Measurements from ENCODE around the gene BAG5.

The BAG5 gene

DNA sequence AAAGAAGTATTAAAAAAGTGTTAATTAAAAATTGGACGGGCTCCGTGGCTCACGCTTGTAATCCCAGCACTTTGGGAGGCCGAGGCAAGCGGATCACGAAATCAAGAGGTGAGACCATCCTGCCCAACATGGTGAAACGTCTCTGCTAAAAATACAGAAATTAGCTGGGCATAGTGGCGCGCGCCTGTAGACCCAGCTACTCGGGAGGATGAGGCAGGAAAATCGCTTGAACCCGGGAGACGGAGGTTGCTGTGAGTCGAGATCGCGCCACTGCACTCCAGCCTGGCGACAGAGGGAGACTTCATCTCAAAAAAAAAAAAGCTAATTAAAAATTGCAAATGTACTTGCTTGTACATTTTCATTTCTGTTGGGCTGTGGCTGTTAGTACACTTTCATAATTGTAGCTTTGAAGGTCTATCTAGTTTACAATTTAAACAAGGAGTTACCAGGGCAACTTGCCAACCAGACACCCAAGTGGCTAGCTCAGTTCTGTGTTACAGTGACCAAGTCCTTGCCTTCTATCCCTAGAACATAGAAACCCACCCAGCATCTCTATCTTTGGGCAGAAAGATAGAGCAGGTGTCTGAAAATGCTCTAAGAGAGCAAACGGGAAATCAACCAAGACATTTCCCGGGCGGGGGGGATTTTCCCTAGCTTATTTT, 1.5 kb upstream of the BAG5 start:
- no peak for DNase-seq (ENCODE audit: low read depth)
- peak overlapping the region; percentile 97 for H3K4me3 ChIP-seq (ENCODE audit: low read depth, low read length)
- TF ChIP-seq, protein P1, sequence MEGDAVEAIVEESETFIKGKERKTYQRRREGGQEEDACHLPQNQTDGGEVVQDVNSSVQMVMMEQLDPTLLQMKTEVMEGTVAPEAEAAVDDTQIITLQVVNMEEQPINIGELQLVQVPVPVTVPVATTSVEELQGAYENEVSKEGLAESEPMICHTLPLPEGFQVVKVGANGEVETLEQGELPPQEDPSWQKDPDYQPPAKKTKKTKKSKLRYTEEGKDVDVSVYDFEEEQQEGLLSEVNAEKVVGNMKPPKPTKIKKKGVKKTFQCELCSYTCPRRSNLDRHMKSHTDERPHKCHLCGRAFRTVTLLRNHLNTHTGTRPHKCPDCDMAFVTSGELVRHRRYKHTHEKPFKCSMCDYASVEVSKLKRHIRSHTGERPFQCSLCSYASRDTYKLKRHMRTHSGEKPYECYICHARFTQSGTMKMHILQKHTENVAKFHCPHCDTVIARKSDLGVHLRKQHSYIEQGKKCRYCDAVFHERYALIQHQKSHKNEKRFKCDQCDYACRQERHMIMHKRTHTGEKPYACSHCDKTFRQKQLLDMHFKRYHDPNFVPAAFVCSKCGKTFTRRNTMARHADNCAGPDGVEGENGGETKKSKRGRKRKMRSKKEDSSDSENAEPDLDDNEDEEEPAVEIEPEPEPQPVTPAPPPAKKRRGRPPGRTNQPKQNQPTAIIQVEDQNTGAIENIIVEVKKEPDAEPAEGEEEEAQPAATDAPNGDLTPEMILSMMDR (conservative IDR thresholded peaks at IDR 0.05; ENCODE audit: low read depth, low read length), result no peak

DNA sequence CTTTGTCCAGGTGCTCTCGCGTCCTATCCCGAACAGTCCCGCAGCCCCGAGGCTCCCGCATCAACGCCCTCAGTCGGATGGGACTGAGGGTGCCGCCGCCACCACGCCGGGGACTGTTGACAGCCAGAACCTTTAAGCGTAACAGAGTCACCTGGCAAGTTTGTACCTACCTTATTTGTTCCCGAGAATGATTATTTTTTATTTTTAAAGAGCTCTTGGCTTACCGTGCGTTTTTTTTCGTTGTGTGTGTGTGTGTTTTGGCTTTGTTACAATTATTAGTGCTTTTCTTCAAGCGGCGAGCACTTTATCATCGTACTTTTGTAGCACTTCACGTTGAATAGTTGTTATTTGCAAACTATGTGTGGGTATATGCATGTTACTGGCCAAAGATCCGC, 766 bp upstream of the BAG5 start:
- H3K4me3 ChIP-seq (ENCODE audit: low read depth, low read length), result peak overlapping the region; percentile 97
- DNase-seq (ENCODE audit: low read depth), result no peak
- TF ChIP-seq, protein P1 (conservative IDR thresholded peaks at IDR 0.05; ENCODE audit: low read depth, low read length), result no peak

DNA sequence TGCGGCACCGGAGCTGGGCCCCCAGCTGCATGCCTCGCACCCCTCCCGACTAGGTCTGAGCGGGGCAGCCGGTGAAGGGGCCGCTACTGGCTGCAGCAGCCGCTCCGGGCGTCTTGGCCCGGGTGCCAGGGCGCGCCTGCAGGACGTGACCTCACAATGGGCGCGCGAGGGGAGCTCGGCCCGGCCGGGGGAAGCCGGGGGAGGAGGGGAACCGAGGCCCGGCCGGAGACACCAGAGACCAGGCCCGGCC, 353 bp downstream of the BAG5 start:
- TF ChIP-seq, protein P1 (conservative IDR thresholded peaks at IDR 0.05; ENCODE audit: low read depth, low read length), result no peak
- H3K4me3 ChIP-seq (ENCODE audit: low read depth, low read length), result peak overlapping the region; percentile 97
- peak; percentile 36 for DNase-seq (ENCODE audit: low read depth)

DNA sequence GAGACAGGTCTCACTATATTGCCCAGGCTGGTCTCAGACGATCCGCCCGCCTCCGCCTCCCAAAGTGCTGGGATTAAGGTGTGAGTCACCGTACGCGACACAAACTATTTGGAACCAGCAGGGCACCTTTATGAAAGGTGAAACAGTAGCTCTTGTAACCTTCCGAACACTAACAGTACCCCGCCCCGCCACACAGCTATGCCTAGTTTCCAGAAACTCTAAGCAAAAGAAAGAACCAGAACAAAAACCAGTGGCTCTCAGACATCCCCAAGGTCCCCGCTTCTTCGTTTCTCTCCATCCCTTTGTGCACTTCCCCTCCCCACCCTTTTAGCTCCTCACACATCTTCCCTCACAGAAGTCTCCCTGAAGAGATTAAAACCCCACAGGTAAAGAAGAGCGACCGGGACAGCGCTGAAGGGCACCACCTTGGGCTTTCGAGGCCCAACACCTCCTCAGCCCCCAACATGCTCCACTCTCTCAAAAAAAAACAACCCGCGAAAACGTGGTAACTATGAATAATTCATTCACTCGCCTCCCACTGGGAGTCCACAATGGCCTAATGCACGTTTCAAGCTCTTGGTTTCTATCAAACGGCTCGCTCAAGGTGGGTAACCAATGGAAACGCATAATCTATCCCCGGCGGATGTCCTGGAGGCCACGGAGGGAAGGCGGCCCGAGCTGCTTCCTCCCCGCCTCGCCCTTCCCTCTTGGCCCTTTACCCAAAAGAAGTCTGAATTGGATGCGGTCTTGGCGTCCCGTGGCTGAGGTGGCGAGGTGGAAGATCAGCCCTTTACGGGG, 877 bp downstream of the BAG5 start:
- TF ChIP-seq, protein P1 (conservative IDR thresholded peaks at IDR 0.05; ENCODE audit: low read depth, low read length), result no peak
- peak overlapping the region; percentile 97 for H3K4me3 ChIP-seq (ENCODE audit: low read depth, low read length)
- peak; percentile 69 for DNase-seq (ENCODE audit: low read depth)

DNA sequence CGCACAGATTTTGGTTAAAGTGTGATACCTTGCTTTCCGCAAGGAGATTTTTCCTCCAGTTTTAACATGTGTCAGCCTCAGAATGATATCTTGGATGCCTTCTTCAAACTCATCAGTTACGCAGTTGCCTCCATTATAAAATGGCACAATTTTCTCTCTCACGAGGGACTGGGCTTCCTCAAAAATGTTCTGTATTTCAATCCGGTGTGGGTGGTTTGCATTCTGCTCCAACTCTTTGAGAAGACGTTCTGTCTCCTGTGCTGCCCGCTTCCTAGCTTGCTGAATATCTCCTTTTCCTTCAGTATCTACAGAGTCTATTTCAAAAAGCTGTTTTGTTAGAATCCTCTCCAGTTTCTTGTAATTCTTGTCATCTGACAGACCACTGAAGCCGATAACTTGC, 1.8 kb downstream of the BAG5 start:
- TF ChIP-seq, protein P1 (conservative IDR thresholded peaks at IDR 0.05; ENCODE audit: low read depth, low read length), result no peak
- DNase-seq (ENCODE audit: low read depth), result no peak
- no peak overlapping the region for H3K4me3 ChIP-seq (ENCODE audit: low read depth, low read length)

DNA sequence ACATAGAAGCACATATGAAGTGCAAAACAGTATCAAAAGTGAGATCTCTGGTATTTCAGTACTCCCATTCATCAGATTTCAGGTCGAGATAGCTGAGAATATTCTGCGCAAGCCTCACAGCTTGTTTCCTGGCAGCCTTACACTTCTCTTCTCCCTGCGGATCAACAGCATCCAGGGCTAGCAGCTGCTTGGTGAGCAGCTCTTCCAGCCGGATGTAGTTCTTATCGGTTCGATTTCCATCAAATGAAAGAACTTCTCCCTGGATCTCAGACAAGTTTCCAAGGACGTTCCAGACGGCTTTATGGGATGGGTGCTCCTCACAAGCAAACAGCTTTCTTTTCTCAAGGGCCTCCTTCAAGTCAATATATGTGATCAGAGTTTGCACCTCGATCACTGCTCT, 2.7 kb downstream of the BAG5 start:
- DNase-seq (ENCODE audit: low read depth), result no peak
- no peak overlapping the region for H3K4me3 ChIP-seq (ENCODE audit: low read depth, low read length)
- TF ChIP-seq, protein P1 (conservative IDR thresholded peaks at IDR 0.05; ENCODE audit: low read depth, low read length), result no peak
